Measurements from ENCODE around the gene ZSCAN5A. TPM values are rescaled to one million over a fixed set of nuclear protein-coding genes. Genes with fewer than 3 reads are reported as not detected.
"Not testable (repeated sequence)": the region's sequence is repeated elsewhere in the genome, so short reads cannot be mapped to it uniquely, and the experiment has no call there.

Gene ZSCAN5A
- total and polyA plus RNA-seq, 10 of the 15 experiments (the other 5 are each of a cell fraction or from before 2014, with no cell fraction given) = 5.5 to 12.0 (median 8.7) TPM

GRCh38 chr19:56263319-56263718 is 51.3 kb downstream of the ZSCAN5A start:
- DNase-seq (ENCODE audit: low read depth, low spot score) (no peak), FAIRE-seq (no peak), ATAC-seq (no peak)
- intact Hi-C loops (cut with micrococcal nuclease; ENCODE audit: unreplicated experiment) (no loop called here), in situ Hi-C loops (cut with MboI) (no loop called here)
- TF ChIP-seq RAD51 (IDR thresholded peaks at IDR 0.05) (no peak), BRCA1 (IDR thresholded peaks at IDR 0.05; ENCODE audit: low read depth, low read length) (no peak)
- no peaks in the 10 kb centered on the region for H3K9me3 ChIP-seq (replicated peaks; ENCODE audit: control insufficient read depth, insufficient read depth, low read length)
- H3K27ac ChIP-seq (ENCODE audit: control insufficient read depth, insufficient read depth) = no peak overlapping the region
- no peaks in the 10 kb centered on the region for H3K36me3 ChIP-seq (ENCODE audit: control insufficient read depth in 2 of 2, insufficient read depth in 2 of 2, low read length in 1 of 2)
- no peak overlapping the region for H3K4me3 ChIP-seq
- H4K20me1 ChIP-seq (ENCODE audit: control insufficient read depth, insufficient read depth) = no peaks in the 10 kb centered on the region
- no peaks in the 10 kb centered on the region for H3K4me1 ChIP-seq (ENCODE audit: control insufficient read depth, insufficient read depth, low read length)
- SMC1A ChIA-PET (ENCODE audit: uncharacterized antibody, unreplicated experiment) = interaction anchor here (1.1 kb wide), 1 partner anchor 10 kb away, joined by 5 read pairs; no protein-coding TSS in a partner anchor
- POLR2A ChIA-PET = no interaction called here
- H3K79me2 ChIP-seq (ENCODE audit: control insufficient read depth, insufficient read depth, low read length) = no peaks in the 10 kb centered on the region
- CTCF ChIA-PET = interaction anchor here (1.2 to 1.7 kb wide), 3 partner anchors 10 to 70 kb away, joined by 4 to 8 read pairs (median 6); no protein-coding TSS in a partner anchor
- H3K4me2 ChIP-seq (ENCODE audit: control insufficient read depth, insufficient read depth) = no peak overlapping the region
- BruUV-seq (replicated peaks) = no TSS peak
- no peak overlapping the region for H2AFZ ChIP-seq (ENCODE audit: control insufficient read depth, low read depth, low read length)
- 76% methylated on average over 5 of the region's 5 CpGs for WGBS (ENCODE audit: insufficient coverage, insufficient replicate concordance, low lambda C conversion rate, missing lambda C conversion rate)
- no peak overlapping the region for H3K9ac ChIP-seq (ENCODE audit: control insufficient read depth, insufficient read depth, low read length)
- no peaks in the 10 kb centered on the region for H3K27me3 ChIP-seq (replicated peaks in 1 of 2; ENCODE audit: control insufficient read depth in 2 of 2, insufficient read depth in 2 of 2, low read length in 1 of 2)
- RAD21 ChIA-PET (ENCODE audit: unreplicated experiment) = no interaction called here

- H4K20me1 ChIP-seq (ENCODE audit: control insufficient read depth, insufficient read depth); H3K9ac ChIP-seq (ENCODE audit: control insufficient read depth, insufficient read depth, low read length); H3K27ac ChIP-seq (ENCODE audit: control insufficient read depth, insufficient read depth); POLR2A ChIA-PET; H3K4me2 ChIP-seq (ENCODE audit: control insufficient read depth, insufficient read depth); FAIRE-seq; BruUV-seq (replicated peaks); in situ Hi-C loops (cut with MboI); ATAC-seq; H3K79me2 ChIP-seq (ENCODE audit: control insufficient read depth, insufficient read depth, low read length); H3K9me3 ChIP-seq (replicated peaks; ENCODE audit: control insufficient read depth, insufficient read depth, low read length); H3K27me3 ChIP-seq (replicated peaks in 1 of 2; ENCODE audit: control insufficient read depth in 2 of 2, insufficient read depth in 2 of 2, low read length in 1 of 2); DNase-seq (ENCODE audit: low read depth, low spot score); intact Hi-C loops (cut with micrococcal nuclease; ENCODE audit: unreplicated experiment); H2AFZ ChIP-seq (ENCODE audit: control insufficient read depth, low read depth, low read length); RAD21 ChIA-PET (ENCODE audit: unreplicated experiment); H3K36me3 ChIP-seq (ENCODE audit: control insufficient read depth in 2 of 2, insufficient read depth in 2 of 2, low read length in 1 of 2); H3K4me1 ChIP-seq (ENCODE audit: control insufficient read depth, insufficient read depth, low read length); H3K4me3 ChIP-seq: not testable (repeated sequence)
- CTCF ChIA-PET = interaction anchor here (1.4 to 2.6 kb wide), 3 partner anchors 10 to 196 kb away, joined by 7 to 16 read pairs (median 7); no protein-coding TSS in a partner anchor
- WGBS (ENCODE audit: insufficient coverage, insufficient replicate concordance, low lambda C conversion rate, missing lambda C conversion rate) = 94% methylated on average over 6 of the region's 6 CpGs
- SMC1A ChIA-PET (ENCODE audit: uncharacterized antibody, unreplicated experiment) = interaction anchor here (1.0 kb wide), 1 partner anchor 9 kb away, joined by 3 read pairs; no protein-coding TSS in a partner anchor
These were observed 52.7 kb downstream of the ZSCAN5A start for GRCh38 chr19:56261932-56262331.

Measured in GM12878 (cell line).